ENCODE data around the gene SUPT16H. TPM values are rescaled to one million over a fixed set of nuclear protein-coding genes. Genes with fewer than 3 reads are reported as not detected.

SUPT16H gene
- polyA plus RNA-seq, 1 of the 3 experiments (the other 2 are of a cell fraction), result 53.7 TPM

GRCh38 chr14:21369949-21370679 is 13.7 kb downstream of the SUPT16H start:
- H3K27me3 ChIP-seq (ENCODE audit: insufficient read depth), result no peaks in the 10 kb centered on the region
- WGBS (ENCODE audit: low lambda C conversion rate), result 75% methylated on average over 4 of the region's 4 CpGs
- no peak for TF ChIP-seq EZH2phosphoT487 (IDR thresholded peaks at IDR 0.05; ENCODE audit: borderline replicate concordance, low read depth)
- TF ChIP-seq IRF3 (IDR thresholded peaks at IDR 0.05; ENCODE audit: low read depth, low read length), result no peak
- no peak for TF ChIP-seq FOXM1 (IDR thresholded peaks at IDR 0.05; ENCODE audit: low read depth)
- no peak for TF ChIP-seq SIN3A (IDR thresholded peaks at IDR 0.05; ENCODE audit: borderline replicate concordance, low read depth, low read length)
- TF ChIP-seq EP300 (IDR thresholded peaks at IDR 0.05; ENCODE audit: borderline replicate concordance in 1 of 2, low read depth in 1 of 2, low read length in 1 of 2), result no peak
- TF ChIP-seq RAD21 (IDR thresholded peaks at IDR 0.05; ENCODE audit: low read length), result no peak
- no peak for TF ChIP-seq ELF1 (IDR thresholded peaks at IDR 0.05)
- TF ChIP-seq FOSL2 (IDR thresholded peaks at IDR 0.05; ENCODE audit: borderline replicate concordance, low read depth), result no peak
- TF ChIP-seq MAX (IDR thresholded peaks at IDR 0.05; ENCODE audit: low read depth), result no peak
- TF ChIP-seq NFIC (IDR thresholded peaks at IDR 0.05; ENCODE audit: borderline replicate concordance), result no peak
- TF ChIP-seq USF1 (IDR thresholded peaks at IDR 0.05; ENCODE audit: borderline replicate concordance, low read depth), result no peak
- no peak for TF ChIP-seq POLR2AphosphoS5 (IDR thresholded peaks at IDR 0.05; ENCODE audit: low read depth, low read length)
- no peak for TF ChIP-seq GABPA (IDR thresholded peaks at IDR 0.05; ENCODE audit: low read depth)
- no peak for TF ChIP-seq SMC3 (IDR thresholded peaks at IDR 0.05; ENCODE audit: low read depth, low read length)
- no peak for TF ChIP-seq PBX3 (IDR thresholded peaks at IDR 0.05)
- TF ChIP-seq JUND (IDR thresholded peaks at IDR 0.05), result no peak
- no peak for TF ChIP-seq ZBTB33 (IDR thresholded peaks at IDR 0.05; ENCODE audit: borderline replicate concordance, low read depth)
- no peak for TF ChIP-seq TAF1 (IDR thresholded peaks at IDR 0.05; ENCODE audit: borderline replicate concordance, low read depth, low read length)
- no peak for TF ChIP-seq MEF2A (IDR thresholded peaks at IDR 0.05; ENCODE audit: borderline replicate concordance, low read depth)
- TF ChIP-seq NRF1 (IDR thresholded peaks at IDR 0.05; ENCODE audit: low read depth, low read length), result no peak
- H3K4me1 ChIP-seq (ENCODE audit: control insufficient read depth in 1 of 2, insufficient read depth in 2 of 2, low read depth in 1 of 2, low read length in 1 of 2), result no peaks in the 10 kb centered on the region
- POLR2A ChIA-PET, result interaction anchor here (0.9 kb wide), 1 partner anchor 9 kb away, joined by 3 read pairs; no protein-coding TSS in a partner anchor
- no peaks in the 10 kb centered on the region for H3K9me2 ChIP-seq
- no peak overlapping the region for H3K4me3 ChIP-seq (ENCODE audit: low read depth in 2 of 2, low read length in 1 of 2)
- no peak overlapping the region for H2AFZ ChIP-seq (ENCODE audit: low read depth)
- H3K36me3 ChIP-seq (replicated peaks in 1 of 2; ENCODE audit: control insufficient read depth in 1 of 2, insufficient read depth in 2 of 2, low read length in 1 of 2), result peaks cover 73 to 75% of the 10 kb centered on the region in 2 experiments
- 0 out of 2 replicates have a peak, but pooled peaks cover 5% of the 10 kb centered on the region for H4K20me1 ChIP-seq (ENCODE audit: insufficient read depth)
- H3K9ac ChIP-seq, result no peak overlapping the region
- H3K9me3 ChIP-seq, result no peaks in the 10 kb centered on the region
- no peak overlapping the region for H3K27ac ChIP-seq (ENCODE audit: low read depth in 2 of 2, low read length in 1 of 2)
- DNase-seq, result no peak
- H3F3A ChIP-seq (replicated peaks; ENCODE audit: insufficient read depth), result peaks cover 4% of the 10 kb centered on the region
- H3K4me2 ChIP-seq, result no peak overlapping the region
- CTCF ChIA-PET, result interaction anchor here (0.9 to 1.1 kb wide), 2 partner anchors 13 to 281 kb away, joined by 3 read pairs; no protein-coding TSS in a partner anchor
- peaks cover 39% of the 10 kb centered on the region for H3K79me2 ChIP-seq (ENCODE audit: insufficient read depth)
